ENCODE results near the gene DENND2A. TPM values are rescaled to one million over a fixed set of nuclear protein-coding genes. Genes with fewer than 3 reads are reported as not detected.

Gene DENND2A
- polyA plus RNA-seq, 3 donors = not detected

GRCh38 chr7:140485500-140486265, 154.9 kb downstream of the DENND2A start:
- H3K4me3 ChIP-seq (replicated peaks in 1 of 3; ENCODE audit: low read depth in 2 of 3, low read length in 3 of 3) = peak overlapping the region in 1 of 3 experiments; percentile 9
- H3K4me1 Mint-ChIP-seq = peaks cover 29% of the 10 kb centered on the region
- no peak overlapping the region for H3K9ac ChIP-seq (ENCODE audit: insufficient read depth, low read length, poor library complexity, severe bottlenecking)
- H3K4me2 ChIP-seq (replicated peaks; ENCODE audit: extremely low read depth, low read length, poor library complexity, severe bottlenecking) = peak overlapping the region; percentile 14
- no peaks in the 10 kb centered on the region for H3K36me3 Mint-ChIP-seq
- peaks cover 0 to 6% (median 0%) of the 10 kb centered on the region in 3 donors for H3K27me3 Mint-ChIP-seq (ENCODE audit: low read depth in 3 of 3)
- no peaks in the 10 kb centered on the region for H3K27me3 ChIP-seq (ENCODE audit: control insufficient read depth in 2 of 2, insufficient read depth in 2 of 2, low read length in 2 of 2)
- peak in 1 of 3 donors; percentile 10 for DNase-seq
- H4K20me1 ChIP-seq (ENCODE audit: insufficient read depth, low read length) = no peaks in the 10 kb centered on the region
- H3K4me3 Mint-ChIP-seq = peak overlapping the region in 1 of 2 donors; percentile 63
- no peak overlapping the region for H2AFZ ChIP-seq (ENCODE audit: insufficient read depth, low read depth, low read length, poor library complexity, severe bottlenecking)
- 60% methylated on average over 12 of the region's 14 CpGs for WGBS (ENCODE audit: insufficient coverage)
- no peaks in the 10 kb centered on the region for H3K9me3 Mint-ChIP-seq
- H3K4me1 ChIP-seq (ENCODE audit: control insufficient read depth in 1 of 2, insufficient read depth in 2 of 2, low read length in 2 of 2) = peaks cover 27 to 28% of the 10 kb centered on the region in 2 donors
- no peaks in the 10 kb centered on the region for H3K9me3 ChIP-seq (replicated peaks in 1 of 2; ENCODE audit: control insufficient read depth in 1 of 2, insufficient read depth in 1 of 2, low read length in 2 of 2)
- H3K36me3 ChIP-seq (replicated peaks in 1 of 2; ENCODE audit: control insufficient read depth in 1 of 2, insufficient read depth in 2 of 2, low read length in 2 of 2) = no peaks in the 10 kb centered on the region
- H3K27ac Mint-ChIP-seq = peak overlapping the region in 4 of 7 donors; percentile 13 to 81 (median 50)
- intact Hi-C loops (cut with micrococcal nuclease) = loop anchor here in 1 of 2 donors (10.0 kb wide), 1 partner anchor 169 kb away; no protein-coding TSS in a partner anchor
- H3K79me2 ChIP-seq (ENCODE audit: insufficient read depth, low read length) = no peaks in the 10 kb centered on the region
- no peak overlapping the region for H3K27ac ChIP-seq (ENCODE audit: low read depth in 1 of 2, low read length in 2 of 2)
- TF ChIP-seq CTCF (IDR thresholded peaks at IDR 0.05) = no peak

- TF ChIP-seq CTCF (IDR thresholded peaks at IDR 0.05) = no peak
- H3K27ac Mint-ChIP-seq = peak overlapping the region in 2 of 7 donors; percentile 9 to 81
- intact Hi-C loops (cut with micrococcal nuclease) = loop anchor here in 1 of 2 donors (10.0 kb wide), 1 partner anchor 170 kb away; no protein-coding TSS in a partner anchor
- Histone ChIP-seq H3K4me2 (replicated peaks; ENCODE audit: extremely low read depth, low read length, poor library complexity, severe bottlenecking) (peak overlapping the region; percentile 14), H3K4me3 (replicated peaks in 1 of 3; ENCODE audit: low read depth in 2 of 3, low read length in 3 of 3) (peak overlapping the region in 1 of 3 experiments; percentile 9), H3K9me3 (replicated peaks in 1 of 2; ENCODE audit: control insufficient read depth in 1 of 2, insufficient read depth in 1 of 2, low read length in 2 of 2) (no peaks in the 10 kb centered on the region), H3K4me1 (ENCODE audit: control insufficient read depth in 1 of 2, insufficient read depth in 2 of 2, low read length in 2 of 2) (peaks cover 27 to 28% of the 10 kb centered on the region in 2 donors), H3K79me2 (ENCODE audit: insufficient read depth, low read length) (no peaks in the 10 kb centered on the region), H4K20me1 (ENCODE audit: insufficient read depth, low read length) (no peaks in the 10 kb centered on the region), H3K36me3 (replicated peaks in 1 of 2; ENCODE audit: control insufficient read depth in 1 of 2, insufficient read depth in 2 of 2, low read length in 2 of 2) (no peaks in the 10 kb centered on the region), H2AFZ (ENCODE audit: insufficient read depth, low read depth, low read length, poor library complexity, severe bottlenecking) (no peak overlapping the region), H3K9ac (ENCODE audit: insufficient read depth, low read length, poor library complexity, severe bottlenecking) (no peak overlapping the region), H3K27ac (ENCODE audit: low read depth in 1 of 2, low read length in 2 of 2) (no peak overlapping the region), H3K27me3 (ENCODE audit: control insufficient read depth in 2 of 2, insufficient read depth in 2 of 2, low read length in 2 of 2) (no peaks in the 10 kb centered on the region)
- 57% methylated on average over 2 of the region's 5 CpGs for WGBS (ENCODE audit: insufficient coverage)
- H3K27me3 Mint-ChIP-seq (ENCODE audit: low read depth in 3 of 3) = peaks cover 0 to 4% (median 0%) of the 10 kb centered on the region in 3 donors
- H3K4me3 Mint-ChIP-seq = peak overlapping the region in 1 of 2 donors; percentile 63
- H3K4me1 Mint-ChIP-seq = peaks cover 29% of the 10 kb centered on the region
- H3K9me3 Mint-ChIP-seq = no peaks in the 10 kb centered on the region
- no peak for DNase-seq
- no peaks in the 10 kb centered on the region for H3K36me3 Mint-ChIP-seq
These were observed 155.6 kb downstream of the DENND2A start for GRCh38 chr7:140484951-140485499.

Data from CD14-positive monocyte (primary cell).